IPS-18c (cell line): ENCODE results near the gene PAQR6.

ENCODE experiments used
- H3K4me3 ChIP-seq: 2 replicates; pipeline ENCODE4 v1.7.0; 2013; ENCODE audit warnings: low read depth, mild to moderate bottlenecking, low read length, moderate library complexity; ENCODE audit not compliant: insufficient read depth
- H3K9me3 ChIP-seq: one replicate; pipeline ENCODE4 v1.6.1; 2013; ENCODE audit warnings: mild to moderate bottlenecking, low read length, moderate library complexity; ENCODE audit not compliant: control insufficient read depth, insufficient read depth

The PAQR6 gene, protein sequence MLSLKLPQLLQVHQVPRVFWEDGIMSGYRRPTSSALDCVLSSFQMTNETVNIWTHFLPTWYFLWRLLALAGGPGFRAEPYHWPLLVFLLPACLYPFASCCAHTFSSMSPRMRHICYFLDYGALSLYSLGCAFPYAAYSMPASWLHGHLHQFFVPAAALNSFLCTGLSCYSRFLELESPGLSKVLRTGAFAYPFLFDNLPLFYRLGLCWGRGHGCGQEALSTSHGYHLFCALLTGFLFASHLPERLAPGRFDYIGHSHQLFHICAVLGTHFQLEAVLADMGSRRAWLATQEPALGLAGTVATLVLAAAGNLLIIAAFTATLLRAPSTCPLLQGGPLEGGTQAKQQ

DNA sequence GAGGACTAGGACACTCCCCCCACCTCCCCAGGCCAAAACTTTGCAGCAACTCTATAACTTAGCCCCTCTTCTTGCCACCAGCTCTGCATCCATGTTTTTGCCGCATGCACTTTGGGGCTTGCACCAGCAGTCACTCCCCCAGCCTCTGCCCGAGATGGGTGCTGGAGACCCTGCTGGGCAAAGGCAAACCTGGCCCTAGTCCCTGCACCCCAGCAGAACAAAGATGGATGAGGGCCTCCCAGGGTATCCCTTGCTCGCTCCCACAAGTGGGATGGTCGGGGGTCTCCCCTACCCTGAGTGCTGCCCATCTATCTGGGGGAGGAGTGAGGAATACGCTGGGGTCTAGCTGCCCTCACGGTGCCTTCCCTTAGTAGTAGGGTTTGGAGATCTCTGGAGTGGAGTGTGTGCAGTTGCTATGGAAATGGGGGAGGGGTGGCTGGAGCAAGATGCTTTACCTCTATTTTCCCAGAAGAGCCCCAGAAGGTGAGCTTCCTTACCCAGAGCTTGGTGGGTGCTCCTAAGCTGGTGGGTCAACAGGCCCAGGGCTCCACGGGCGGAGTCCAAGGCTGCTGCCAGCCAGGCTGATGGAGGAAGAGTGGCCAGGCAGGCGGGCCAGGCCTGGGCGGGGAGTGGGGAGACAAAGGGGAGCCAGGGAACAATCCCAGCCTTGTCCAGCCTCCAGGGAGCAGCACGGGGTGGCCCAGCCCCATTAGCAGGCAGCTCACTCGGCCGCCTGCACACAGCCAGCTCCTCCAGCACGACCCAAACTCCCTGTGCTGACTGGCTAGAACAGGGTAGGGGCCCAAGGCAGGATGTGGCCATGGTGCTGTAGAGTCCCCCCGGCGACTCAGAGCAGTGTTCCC, at the start of gene PAQR6:
Gene PAQR6 (minus strand): TSS at position 597 of the 863 bp plus-strand sequence. CDS start 1,325 bp downstream, outside the sequence.
- no peak within 1 kb of the TSS for H3K4me3 ChIP-seq
- no peaks in the 10 kb centered on the region for H3K9me3 ChIP-seq

- H3K9me3 ChIP-seq = peaks cover 2% of the 10 kb centered on the region
These were observed 47.6 kb upstream of the PAQR6 start, which contains the start of gene GLMP for GRCh38 chr1:156295391-156295947. Gene GLMP (minus strand): TSS chr1:156295679. CDS start chr1:156295645, 34 bp downstream.

DNA sequence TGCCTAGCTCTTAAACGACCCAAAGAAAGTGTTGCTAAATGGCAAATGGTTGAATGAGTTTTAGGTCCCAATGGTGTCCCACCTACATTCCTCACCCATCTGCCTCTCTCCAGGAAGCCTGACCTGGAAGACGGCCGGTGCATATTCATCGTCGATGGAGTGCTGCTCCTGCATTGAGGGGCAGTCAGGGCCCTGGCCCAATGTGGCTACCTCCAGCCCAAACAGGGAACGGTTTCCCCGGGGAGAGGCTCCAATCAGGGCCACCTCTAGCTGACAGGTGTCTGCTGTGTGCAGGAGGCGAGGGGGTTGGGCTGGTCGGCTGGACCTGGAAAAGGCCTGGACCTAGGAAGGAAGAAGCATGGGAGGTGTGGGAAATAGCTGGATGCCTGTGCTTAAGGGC, 46.0 kb upstream of the PAQR6 start:
- Histone ChIP-seq H3K9me3 (peaks cover 2% of the 10 kb centered on the region), H3K4me3 (no peak overlapping the region)

More at GRCh38 chr1:156295391-156295947, 47.6 kb upstream of the PAQR6 start, which contains the start of gene GLMP:
- peak within 1 kb of the TSS; percentile 71 for H3K4me3 ChIP-seq

GRCh38 chr1:156293098-156293434, 45.2 kb upstream of the PAQR6 start:
- Histone ChIP-seq H3K4me3 (no peak overlapping the region), H3K9me3 (peaks cover 2% of the 10 kb centered on the region)

- peak overlapping the region; percentile 43 for H3K4me3 ChIP-seq
- H3K9me3 ChIP-seq = peaks cover 2% of the 10 kb centered on the region
These were observed 43.6 kb upstream of the PAQR6 start for GRCh38 chr1:156291226-156292061.

GRCh38 chr1:156289857-156290256, 42.0 kb upstream of the PAQR6 start:
- Histone ChIP-seq H3K9me3 (peaks cover 2% of the 10 kb centered on the region), H3K4me3 (no peak overlapping the region)

DNA sequence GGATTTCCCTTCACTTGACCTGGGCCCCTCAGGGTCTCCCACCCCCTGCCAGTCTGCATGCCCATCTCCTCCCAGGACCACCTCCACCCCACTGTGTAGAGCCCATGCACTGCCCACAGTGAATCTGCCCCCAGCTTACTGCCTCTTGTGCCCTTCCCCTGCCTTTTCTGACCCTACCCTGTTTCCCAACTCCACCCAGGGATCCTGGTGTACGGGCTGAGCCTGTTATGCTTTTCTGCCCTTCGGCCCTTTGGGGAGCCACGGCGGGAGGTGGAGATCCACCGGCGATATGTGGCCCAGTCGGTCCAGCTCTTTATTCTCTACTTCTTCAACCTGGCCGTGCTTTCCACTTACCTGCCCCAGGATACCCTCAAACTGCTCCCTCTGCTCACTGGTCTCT, 38.2 kb upstream of the PAQR6 start:
- no peak overlapping the region for H3K4me3 ChIP-seq

DNA sequence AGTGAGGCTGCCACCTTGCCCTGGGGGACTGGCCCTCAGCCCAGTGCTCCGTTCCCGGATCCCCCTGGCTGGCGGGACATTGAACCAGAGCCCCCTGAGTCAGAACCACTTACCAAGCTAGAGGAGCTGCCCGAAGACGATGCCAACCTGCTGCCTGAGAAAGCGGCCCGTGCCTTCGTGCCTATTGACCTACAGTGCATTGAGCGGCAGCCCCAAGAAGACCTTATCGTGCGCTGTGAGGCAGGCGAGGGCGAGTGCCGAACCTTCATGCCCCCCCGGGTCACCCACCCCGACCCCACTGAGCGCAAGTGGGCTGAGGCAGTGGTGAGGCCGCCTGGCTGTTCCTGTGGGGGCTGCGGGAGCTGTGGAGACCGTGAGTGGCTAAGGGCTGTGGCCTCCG, 37.6 kb upstream of the PAQR6 start:
- Histone ChIP-seq H3K4me3 (no peak overlapping the region), H3K9me3 (no peaks in the 10 kb centered on the region)

More for the DNA sequence above, 38.2 kb upstream of the PAQR6 start:
- H3K9me3 ChIP-seq = no peaks in the 10 kb centered on the region

DNA sequence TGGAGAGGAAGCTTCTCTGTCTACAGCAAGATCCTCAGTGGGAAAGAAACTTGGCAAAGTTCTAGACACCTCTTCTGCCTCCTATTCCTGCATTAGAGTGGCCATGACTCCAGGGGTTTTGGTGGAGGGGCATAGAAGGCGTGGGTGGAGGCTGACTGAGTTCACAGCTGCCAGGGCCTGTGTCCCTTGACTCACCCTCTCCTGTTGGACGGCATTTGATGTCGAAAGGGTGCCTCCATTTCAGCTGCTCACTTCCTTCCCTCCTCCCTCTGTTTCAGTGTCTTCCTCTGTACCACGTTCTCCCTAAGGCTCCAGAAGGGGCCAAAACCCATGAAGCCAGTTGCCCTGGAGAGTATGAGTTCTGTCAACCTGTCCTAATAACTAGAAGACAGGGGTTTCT, 36.9 kb upstream of the PAQR6 start:
- Histone ChIP-seq H3K9me3 (no peaks in the 10 kb centered on the region), H3K4me3 (no peak overlapping the region)

GRCh38 chr1:156284112-156284511, 36.3 kb upstream of the PAQR6 start, which contains the start of gene TMEM79:
Gene TMEM79 (plus strand): TSS chr1:156284325. CDS start chr1:156285227, 902 bp downstream.
- Histone ChIP-seq H3K4me3 (peak within 1 kb of the TSS; percentile 51), H3K9me3 (no peaks in the 10 kb centered on the region)

DNA sequence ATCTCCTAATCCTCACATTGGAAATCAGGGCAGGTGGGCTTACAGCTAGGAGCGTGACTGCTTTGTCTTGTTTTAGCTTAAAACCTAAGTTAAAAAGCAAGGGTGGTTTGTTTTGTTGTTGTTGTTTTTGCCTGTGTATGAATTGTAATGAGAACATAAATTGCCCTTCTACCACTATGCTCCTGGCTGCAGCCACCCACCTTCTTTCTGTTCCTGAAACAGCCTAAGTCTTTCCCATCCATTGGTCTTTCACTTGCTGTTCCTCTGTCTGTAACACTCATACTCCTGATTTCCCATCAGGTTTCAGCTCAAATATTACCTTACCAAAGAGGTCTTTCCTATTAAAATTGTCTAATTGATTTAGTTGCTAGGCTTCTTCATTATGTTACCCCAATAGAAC, 35.7 kb upstream of the PAQR6 start:
- no peaks in the 10 kb centered on the region for H3K9me3 ChIP-seq
- H3K4me3 ChIP-seq = peak overlapping the region; percentile 51

DNA sequence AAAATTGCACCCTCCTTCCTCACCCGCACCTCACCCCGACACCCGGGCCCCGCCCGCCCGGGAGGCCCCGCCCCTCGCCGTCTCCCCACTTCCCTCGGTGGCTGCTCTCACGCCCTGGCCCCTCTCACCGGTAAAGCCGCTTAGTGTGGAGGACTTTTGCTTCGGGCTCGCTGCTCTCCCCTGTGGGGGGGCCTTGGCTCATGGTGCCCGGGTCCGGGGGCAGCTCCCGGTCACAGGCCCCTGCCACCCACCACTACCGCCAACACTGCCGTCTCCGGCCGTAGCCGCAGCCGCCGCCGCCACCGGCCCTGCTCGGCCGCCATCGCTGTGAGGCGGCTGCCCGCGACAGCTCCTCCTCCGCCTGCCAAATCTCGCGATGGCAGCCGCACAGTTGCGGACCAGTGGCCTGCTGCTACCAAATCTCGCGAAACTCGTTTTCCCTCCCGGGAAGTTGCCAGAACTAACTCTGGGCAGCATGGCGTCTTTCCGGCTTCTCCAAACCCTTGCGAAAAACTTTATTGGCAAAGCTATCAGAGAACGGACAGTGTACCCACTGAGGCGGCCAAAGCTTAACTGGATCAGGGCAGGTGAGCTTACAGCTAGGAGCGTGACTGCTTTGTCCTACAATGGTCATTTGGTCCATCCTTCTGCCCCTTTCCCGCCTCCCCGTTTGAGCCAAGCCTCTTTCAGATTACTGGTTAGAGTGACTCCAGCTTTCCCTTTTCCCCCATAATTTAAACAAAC, 34.8 kb upstream of the PAQR6 start, which contains the start of gene SMG5:
Gene SMG5 (minus strand): TSS at position 347 of the 744 bp plus-strand sequence. CDS start 145 bp downstream, at position 202.
- H3K9me3 ChIP-seq = no peaks in the 10 kb centered on the region
- peak within 1 kb of the TSS; percentile 87 for H3K4me3 ChIP-seq

DNA sequence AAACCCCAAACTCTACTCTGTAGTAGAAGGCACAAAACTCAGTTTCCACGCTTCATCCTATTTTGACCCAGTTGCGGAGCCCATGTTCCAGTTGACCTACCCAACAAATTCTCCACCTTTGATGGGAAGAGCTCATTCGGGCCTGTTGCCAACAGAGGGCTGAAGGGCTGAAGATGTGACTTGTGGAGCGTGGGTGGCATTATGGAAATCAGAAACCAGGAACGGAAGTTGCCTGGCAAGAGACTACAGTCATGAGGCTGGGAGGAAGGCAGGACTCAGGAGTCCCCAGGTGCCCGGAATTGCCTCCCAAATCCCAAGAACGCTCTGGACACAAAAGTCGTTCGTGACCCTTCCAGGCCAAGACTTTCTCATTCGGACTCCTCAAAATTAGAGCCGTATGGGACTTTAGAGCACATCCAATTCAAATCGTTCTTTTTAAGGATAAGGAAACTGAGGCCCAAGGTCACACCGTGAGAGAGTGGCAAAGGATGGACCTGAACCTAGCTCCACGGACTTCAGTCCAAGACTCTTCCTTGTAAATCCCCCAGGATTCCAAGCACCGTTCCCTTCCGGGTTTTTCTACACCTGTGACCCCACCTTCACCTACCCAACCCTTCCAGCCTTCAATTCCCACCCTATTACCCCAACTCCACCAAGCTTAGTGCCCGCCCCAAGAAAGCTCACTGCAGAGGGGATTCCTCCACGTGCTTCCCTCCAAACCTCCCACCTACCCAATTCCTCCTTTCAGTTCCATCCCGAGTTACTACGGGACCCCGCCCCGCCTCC, 34.0 kb upstream of the PAQR6 start:
- H3K4me3 ChIP-seq = peak overlapping the region; percentile 87
- H3K9me3 ChIP-seq = no peaks in the 10 kb centered on the region

DNA sequence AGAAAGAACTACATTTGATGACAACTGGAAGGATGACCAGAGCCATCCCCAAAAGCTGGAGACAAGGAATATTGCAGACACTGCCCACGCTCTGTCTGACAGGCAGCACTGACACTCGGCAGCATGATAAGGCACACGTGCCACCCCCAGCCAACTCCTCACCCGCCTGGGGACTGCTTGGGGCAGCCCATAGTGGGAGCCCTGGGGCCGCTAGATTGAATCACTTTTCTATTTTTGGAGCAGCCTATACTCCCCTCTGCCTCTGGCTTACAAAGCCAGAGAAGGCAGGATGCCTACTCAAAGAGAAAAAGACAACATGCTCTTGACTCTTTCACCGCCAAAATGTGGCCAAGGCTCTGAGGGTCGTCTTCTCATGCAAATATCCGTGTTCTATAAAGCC, 33.4 kb upstream of the PAQR6 start:
- Histone ChIP-seq H3K4me3 (peak overlapping the region; percentile 87), H3K9me3 (no peaks in the 10 kb centered on the region)

- no peak overlapping the region for H3K4me3 ChIP-seq
- no peaks in the 10 kb centered on the region for H3K9me3 ChIP-seq
These were observed 32.0 kb upstream of the PAQR6 start for GRCh38 chr1:156279837-156280236.
